ENCODE measurements around the gene TAS2R60.
"Not testable (repeated sequence)": the region's sequence is repeated elsewhere in the genome, so short reads cannot be mapped to it uniquely, and the experiment has no call there.

TAS2R60 gene

DNA sequence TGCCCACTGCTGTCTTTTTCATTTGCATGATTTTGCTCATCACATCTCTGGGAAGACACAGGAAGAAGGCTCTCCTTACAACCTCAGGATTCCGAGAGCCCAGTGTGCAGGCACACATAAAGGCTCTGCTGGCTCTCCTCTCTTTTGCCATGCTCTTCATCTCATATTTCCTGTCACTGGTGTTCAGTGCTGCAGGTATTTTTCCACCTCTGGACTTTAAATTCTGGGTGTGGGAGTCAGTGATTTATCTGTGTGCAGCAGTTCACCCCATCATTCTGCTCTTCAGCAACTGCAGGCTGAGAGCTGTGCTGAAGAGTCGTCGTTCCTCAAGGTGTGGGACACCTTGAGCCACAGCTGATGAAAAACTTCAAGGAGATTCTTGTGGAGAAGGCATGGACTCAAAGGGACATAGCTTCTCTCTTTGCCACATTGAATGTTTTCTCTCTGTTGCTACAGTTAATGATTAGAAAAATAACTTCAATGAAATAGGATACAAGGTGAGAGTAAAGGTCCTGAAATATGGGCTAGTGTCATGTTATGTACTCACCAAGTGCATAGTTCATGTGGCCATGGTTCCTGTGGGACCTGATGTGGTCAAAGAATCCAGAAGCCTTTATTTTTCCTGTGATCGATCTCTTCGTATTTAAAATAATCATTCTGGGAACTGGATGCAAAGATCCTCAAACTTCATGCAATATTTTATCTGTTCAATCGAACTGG is 970 bp downstream of the TAS2R60 start:
- DNase-seq, result no peak

DNA sequence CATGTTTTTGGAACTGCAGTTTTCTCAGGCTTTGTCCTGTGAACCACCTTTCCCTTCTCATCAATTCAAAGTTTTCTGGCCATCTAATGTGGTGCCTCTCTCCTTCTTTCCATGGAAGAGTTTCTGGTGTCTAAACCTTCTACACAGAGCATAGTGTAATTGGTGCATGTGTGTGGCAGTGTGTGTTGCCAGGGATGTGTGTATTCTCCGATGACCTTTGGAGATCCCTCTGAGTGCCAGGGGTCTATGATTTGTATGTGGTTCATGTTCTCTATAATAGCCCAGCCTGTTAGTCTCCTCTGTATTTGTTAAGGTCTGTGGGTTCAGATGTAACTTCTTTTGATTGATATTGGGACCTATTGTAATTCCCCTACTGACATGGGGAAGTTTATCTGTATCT is 1.5 kb downstream of the TAS2R60 start:
- no peak for DNase-seq

DNA sequence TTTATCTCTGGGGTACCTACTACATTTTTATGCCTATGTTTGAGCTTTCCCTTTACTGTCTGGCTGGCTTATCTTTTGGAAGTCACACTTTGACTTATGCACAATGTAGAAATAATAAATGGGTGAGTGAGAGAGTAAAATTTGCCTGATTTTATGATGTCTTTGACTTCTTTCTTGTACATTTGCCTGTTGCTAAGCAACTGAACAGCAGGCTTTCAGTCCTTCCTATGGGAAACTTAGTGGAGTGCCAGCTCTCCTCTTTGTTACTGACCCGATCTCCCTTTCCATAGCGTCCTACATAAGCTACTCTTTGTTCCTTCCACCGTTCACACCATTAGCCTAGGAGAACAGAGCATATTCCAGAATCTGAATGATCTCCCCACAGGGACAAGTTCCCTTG is 4.2 kb downstream of the TAS2R60 start:
- no peak for DNase-seq

DNA sequence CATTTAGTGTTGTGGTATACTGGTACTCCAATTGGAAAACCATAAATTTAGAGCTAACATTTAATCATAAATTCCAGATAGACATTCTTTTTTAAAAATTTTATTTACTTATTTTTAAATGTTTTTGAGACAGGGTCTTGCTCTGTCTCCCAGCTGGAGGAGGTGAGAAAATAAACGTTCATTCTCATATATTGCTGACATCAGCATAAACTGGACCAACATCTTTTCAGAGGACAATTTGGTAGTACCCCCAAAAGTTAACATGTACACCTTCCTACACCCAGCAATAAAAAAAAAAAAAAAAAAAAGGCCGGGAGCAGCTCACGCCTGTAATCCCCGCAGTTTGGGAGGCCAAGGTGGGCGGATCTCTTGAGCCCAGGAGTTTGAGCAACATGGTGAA is 5.2 kb downstream of the TAS2R60 start:
- DNase-seq, result no peak

DNA sequence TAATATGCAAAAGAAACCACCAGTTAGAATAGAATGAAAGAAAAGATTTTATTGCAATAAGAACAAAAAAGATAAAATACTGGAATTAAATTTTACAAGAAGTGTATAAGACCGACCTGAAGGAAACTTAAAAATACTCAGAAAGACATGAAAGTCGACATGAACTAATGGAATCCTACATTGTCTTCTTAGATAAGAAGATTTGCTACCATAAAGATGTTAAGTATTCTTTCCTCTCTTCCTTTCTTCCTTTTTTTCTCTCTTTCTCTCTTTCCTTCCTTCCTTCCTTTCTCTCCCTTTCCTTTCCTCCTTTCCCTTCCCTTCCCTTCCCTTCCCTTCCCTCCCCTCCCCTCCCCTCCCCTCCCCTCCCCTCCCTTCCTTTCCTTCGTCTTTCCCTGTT is 6.5 kb downstream of the TAS2R60 start:
- no peak for DNase-seq

DNA sequence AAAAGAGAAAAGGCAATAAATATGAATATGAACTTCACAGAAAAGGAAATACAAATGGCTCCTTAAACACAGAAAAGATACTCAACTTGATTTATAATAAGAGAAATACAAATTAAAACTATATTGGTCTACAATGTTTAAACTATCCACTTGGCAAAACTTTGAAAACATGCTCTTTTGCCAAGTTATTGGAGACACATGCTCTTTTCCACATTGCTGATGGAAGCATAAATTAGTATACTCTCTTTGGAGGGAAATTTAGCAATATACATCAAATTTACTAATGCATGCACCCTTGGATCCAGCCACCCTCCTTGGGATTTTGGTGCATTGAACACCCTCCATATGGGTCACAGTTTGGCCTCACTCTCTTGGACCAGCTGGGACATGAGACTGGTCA is 7.9 kb downstream of the TAS2R60 start:
- DNase-seq, result no peak

DNA sequence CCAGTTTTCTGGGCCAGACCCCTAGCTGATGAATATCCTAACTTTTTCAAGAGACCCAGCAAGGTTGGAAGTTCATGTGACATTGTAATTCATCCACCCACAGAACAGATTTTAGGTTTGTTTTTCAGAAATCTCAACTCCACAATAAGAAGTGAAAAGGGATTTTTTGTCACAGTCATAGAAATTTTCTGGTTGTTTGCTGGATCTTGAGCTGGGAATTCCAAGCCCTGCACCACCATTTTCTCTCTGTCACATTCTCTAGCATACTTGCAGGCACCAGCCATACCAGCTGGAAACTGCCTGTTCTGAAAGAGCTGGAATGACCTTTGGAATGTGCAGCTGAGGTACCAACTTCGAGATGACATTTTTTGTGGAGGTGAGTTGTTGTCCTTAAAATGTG is 8.5 kb downstream of the TAS2R60 start:
- no peak for DNase-seq

DNA sequence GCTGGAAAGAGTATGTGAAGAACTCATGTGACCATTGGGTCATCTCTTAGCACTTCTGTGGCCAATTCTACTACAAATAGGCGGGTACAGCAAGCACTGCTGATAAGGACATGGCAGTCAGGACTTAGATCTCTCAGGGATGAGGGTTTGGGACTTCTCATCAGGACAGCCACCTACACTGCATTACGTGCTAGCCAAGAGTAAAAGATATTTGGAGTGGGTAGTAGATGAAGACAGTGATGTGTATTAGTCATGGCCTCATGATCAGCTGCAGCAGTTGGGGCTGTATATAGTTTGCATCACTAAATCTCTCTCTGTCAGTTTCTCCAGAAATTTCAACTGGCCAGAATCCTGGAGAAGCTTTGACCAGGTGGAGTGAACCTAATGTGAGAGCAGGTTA is 9.2 kb downstream of the TAS2R60 start:
- no peak for DNase-seq

DNA sequence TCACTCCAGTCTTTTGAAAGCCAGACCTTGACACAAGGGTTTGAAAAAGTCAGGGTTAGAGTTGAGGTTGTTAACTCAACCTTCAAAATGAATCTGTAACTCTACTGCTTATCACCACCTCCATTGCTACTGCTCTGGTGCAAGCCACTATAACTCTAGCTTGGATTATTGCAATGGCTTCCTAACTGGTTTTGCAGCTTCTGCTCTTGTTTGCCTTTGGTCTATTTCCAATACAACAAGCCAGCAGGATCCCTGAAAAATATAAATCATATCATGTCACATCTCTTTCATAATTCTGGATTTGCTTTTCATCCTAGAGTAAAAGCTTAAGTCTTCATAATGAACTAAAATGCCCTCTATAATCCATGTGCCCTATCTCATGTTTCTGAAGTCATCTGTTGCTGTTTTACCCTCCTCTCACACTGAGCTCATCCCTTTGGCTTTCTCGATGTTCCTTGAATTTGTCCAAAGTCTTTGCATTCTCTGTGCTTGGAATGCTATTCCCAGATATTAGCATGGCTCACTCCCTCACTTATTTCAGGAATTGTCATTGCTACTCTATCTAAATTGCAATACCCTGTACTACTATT is 10.9 kb downstream of the TAS2R60 start:
- DNase-seq, result no peak

DNA sequence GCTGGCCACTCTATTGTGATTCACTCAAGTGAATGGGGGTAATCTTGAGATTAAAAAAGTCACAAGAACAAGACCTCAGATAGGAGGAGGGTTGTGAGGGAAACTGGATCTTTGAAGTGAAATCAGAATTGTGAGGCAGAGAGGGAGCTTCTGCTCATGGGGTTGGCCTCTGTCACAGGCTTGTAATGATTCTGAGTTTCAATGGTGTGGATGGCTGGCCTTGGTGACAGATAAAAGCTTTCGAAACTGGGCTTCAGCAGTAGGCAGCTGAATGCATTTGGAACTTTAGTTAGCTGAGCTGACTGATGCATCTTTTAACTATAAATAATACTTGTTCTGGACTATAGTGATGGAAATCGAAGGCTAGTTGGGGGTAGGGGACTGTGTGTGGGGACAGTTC is 12.2 kb downstream of the TAS2R60 start:
- no peak for DNase-seq

DNA sequence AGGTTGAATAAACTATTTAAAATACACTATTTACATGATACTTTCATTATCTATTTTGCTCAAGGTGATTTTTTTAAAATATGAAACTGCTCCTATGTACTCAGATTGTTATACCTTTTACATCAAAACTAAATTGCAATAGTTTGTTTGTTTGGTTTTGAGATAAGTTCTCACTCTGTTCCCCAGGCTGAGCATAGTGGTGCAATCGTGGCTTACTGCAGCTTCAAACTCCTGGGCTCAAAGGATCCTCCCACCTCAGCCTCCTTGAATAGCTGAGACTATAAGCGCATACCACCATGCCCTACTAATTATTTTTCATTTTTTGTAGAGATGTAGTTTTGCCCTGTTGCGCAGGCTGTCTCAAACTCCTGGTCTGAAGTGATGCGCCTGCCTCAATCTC is 12.7 kb downstream of the TAS2R60 start:
- DNase-seq, result no peak

DNA sequence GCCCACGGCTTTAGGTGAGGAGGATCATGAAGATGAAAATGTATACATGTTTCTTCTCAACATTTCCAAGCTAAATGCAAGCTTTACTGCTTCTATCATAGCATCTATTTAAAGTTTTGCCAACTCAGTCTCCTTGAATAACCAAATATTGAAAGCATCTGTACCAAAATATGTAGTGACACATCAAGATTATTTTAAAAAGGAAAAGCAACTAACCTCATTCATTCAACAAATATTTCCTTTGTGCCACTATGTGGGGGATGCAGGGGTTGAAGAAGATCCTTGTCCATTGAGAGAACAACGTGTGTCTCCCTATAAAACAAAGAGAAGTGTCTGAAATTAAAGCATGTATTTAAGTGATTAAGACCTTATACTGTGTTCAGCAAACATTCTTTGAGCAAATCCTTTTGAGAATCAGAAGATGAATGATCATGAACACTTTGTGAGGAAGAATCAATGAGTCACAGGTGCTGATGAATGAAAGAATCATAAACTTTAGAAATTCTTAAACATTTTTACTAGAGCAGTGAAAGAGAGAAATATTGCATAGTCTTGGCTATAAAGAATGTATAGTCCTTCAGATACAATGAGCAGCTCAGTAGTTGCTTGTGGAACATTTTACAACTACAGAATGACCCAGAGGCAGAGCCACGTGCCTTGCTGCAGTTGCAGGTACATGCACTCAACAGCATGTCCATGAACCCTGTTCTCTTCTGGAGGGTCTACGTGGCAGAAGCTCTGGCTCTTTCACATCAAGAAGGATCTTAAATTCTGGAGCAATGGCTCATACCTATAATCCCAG is 13.9 kb downstream of the TAS2R60 start:
- no peak for DNase-seq

DNA sequence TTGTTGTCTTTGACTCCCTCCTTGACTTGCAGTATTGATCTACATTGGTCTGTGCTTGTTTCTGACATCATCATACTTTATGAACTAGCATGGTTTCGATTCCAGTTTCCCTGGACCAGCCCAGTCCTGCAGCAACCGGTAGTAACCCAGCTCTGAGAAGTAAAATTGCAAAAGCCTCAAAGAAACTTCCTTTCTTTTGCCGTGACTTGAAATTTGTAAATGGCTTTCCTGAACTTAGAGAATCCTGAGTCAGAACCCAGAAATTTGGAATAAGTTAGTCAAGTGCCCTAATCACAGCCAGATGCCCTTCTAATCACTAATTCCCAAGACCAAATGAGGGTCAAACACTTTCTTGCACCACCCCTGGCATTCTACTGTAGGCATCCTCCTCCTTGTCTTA is 15.0 kb downstream of the TAS2R60 start:
- no peak for DNase-seq

DNA sequence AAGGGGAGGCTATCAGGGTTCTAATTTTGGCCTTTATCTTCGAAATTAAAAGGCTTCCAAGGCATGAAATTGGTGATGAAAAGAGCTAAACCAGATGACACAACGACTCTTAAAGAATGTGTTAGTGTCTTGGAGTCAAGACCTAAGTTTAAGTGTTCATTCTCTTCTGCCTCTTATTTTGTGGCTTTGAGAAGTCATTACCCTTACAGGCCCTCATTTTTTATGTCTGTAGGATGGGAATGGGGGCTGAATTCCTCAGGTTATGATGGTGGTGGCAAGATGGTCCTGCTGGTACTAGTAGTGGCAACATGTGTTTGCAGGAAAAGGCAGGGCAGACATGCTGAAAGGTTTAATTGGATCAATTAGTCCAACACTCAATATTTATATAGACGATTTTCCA is 15.4 kb downstream of the TAS2R60 start:
- DNase-seq, result no peak

DNA sequence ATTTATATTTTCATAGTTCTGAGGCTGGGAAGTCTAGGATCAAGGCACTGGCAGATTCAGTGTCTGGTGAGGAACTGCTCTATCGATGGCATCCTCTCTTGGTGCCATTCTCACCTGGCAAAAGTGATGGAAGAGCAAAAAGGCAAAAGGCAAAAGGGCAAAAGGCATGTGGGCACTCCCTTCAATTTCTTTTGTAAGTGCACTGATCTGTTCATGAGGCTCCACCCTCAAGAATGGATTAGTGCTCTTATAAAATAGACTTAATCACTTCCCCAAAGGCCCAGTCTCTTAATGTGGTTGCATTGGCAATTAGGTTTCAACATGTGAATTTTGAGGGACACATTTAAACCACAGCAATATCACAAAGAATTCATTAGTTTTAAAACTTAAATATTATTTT is 16.1 kb downstream of the TAS2R60 start:
- DNase-seq, result no peak

DNA sequence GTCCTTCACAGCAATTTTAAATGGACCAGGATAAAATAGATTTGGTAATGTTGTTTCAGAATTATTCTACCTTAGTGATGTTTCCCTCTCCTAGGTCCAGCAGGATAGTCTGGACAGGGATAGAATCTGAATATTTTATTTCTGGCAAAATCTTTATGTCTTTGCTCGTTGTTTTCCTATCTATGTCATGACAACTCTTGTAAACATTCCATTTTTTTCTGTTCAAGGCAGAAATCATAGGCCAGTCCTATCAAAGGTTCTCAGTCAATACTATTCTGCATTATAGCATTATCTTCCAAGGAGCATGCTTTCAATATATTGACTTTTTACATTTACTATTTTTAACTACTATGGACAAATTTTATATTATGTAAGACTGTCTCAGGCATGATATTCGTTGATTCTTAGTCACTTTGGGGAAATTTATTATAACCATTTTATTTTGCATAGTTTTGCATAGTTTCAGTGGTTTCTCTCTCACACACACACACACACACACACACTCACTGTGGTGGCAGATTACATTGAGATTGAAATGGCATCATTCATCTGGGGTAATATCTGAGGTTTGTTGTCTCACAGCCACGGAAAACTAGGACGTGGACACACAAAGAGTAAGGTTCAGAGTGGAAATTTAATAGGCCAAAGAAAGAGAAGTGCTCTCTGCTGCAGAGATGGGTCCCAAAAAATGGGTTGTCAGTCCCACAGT is 17.2 kb downstream of the TAS2R60 start:
- DNase-seq, result no peak

DNA sequence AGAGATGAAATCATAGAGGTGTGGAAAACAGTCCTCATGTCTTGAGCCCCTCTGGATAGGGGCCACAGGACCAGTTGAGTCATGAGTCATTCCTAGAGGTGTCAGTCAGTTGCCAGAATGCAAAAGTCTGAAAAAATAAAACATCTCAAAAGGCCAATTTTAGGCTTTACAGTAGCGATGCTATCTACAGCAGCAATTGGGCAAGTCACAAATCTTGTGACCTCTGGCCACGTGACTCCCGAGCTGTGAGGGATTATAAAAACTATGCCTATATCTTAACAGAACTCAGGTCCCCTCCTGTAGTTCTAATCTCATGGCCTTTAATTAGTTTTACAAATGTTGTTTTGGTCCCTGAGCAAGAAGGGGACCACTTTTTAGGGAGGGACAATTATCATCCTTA is 18.8 kb downstream of the TAS2R60 start:
- DNase-seq, result no peak

DNA sequence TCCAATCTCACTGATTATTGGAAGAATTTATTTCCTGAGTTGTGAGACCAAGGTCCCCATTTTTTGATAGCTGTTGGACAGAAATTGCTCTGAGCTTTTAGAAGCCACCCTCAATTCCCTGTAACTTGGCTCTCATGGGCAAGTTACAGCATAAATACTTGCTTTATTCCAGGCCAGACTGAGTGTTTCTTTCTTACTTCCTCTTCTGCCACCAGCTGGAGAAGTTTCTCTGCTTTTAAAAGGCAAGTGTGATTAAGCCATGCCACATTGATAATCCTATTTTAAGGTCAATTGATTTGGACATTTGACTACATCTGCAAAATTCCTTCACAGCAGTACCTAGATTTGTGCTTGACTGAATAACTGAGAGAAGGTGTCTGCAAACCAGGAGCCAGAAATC is 20.3 kb downstream of the TAS2R60 start:
- no peak for DNase-seq

DNA sequence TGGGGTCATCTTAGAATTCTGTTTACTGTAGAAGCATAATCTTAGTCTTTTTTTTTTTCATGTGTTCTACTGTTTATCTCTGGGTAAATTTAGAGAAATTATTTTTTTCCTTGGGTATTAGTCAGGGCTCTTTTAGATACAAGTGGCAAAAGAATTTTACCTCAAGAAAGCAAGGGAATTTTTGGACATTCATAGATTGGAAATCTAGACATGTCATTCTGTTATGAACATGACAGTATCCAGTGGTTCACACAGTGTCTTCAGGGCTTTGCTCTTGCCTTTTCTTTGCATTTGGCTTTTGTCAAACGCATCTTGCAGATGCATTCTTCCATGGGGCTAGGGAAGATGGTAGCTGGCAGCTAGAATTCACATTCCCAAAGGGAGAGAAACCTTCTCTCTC is 20.7 kb downstream of the TAS2R60 start:
- DNase-seq, result no peak

DNA sequence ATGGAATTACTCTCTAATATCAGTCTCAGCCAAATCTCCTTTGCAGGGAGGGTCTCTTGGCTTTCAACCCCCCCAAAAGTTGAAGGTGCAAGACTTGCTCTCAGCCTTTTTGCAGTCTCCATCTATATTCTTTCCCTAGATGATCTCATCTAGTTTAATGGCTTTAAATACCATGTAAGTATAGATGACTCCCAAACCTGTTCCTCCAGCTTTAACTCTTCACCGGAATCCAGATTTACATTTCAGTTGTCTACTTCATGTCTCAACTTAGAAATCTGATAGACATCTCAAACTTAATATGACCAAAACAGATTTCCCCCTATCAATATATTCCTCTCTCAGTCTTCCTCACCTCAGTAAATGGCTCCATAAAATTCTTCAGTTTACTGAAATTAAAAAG is 24.5 kb downstream of the TAS2R60 start:
- DNase-seq, result no peak

DNA sequence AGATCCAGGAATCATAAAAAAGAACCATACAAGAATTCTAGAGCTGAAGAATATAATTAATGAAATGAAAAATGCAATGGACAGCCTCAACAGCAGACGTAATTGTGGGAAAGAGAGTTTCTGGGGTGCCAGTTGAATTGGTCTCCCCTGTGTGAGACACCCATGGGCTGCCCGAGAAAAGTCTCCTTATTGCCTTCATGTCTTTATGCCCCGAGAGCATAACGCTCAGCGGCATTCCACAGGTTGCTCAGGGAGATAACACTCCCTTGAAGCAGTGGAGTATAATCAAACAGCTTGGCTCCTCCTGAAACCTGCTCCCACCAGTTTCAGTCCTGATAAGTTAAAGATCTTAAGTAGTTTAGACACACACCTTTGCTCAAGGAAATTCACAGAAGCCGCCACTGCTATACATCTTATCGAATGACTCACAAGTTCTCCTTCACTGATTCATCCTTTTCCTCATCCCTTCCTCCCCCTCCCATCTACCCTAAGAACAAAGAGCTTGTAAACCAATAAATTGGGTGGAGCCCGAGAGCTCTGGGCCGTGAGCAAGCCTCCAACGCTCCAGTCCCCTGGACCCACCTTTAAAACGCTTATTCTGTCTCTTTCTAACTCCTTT is 28.9 kb downstream of the TAS2R60 start:
- not testable (repeated sequence) for DNase-seq

DNA sequence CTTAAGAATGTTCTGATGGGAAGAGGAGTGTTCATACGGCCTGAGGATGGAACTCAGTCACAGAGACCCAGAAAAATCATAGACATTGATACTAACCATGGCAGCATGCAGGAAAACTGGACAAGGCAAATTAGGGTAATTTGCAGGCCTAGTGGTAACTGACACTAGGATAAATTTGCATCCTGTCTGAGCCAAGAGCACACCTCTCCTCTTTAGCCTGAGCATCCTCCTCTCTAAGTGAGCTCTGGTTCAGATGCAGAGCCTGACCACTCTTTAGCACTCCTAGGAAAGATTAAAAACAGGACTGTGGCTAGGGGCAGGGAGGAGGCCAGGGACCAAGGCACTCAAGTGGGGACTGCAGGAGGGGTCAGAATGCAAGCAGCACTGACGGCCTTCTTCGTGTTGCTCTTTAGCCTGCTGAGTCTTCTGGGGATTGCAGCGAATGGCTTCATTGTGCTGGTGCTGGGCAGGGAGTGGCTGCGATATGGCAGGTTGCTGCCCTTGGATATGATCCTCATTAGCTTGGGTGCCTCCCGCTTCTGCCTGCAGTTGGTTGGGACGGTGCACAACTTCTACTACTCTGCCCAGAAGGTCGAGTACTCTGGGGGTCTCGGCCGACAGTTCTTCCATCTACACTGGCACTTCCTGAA is 34.4 kb downstream of the TAS2R60 start, which contains the start of gene TAS2R41:
TSS of gene TAS2R41 (plus strand) at position 373 of the 650 bp plus-strand sequence. CDS start at position 373, 0 bp downstream.
- no peak for DNase-seq
